H1 (cell line): Measurements from ENCODE around the gene GPR39. TPM values are rescaled to one million over a fixed set of nuclear protein-coding genes. Genes with fewer than 3 reads are reported as not detected.

Source experiments
- CTCF ChIA-PET: fragments of 300-600 bp; sonication (Branson Sonifier 250); formaldehyde crosslinking; loops from one replicate; lab custom pipeline; 2021; ENCODE audit not compliant: partially characterized antibody; lab: Charles Lee
- POLR2A ChIA-PET: fragments of 300-600 bp; sonication (Branson Sonifier 250); formaldehyde crosslinking; loops from one replicate; lab custom pipeline; 2021; ENCODE audit warnings: inconsistent platforms; ENCODE audit not compliant: partially characterized antibody; lab: Charles Lee
- DNase-seq, 2 experiments: peaks; one replicate each; pipeline versions ENCODE4 v3.0.0 to v3.0.0-alpha.2; 2010 to 2022; ENCODE audit warnings: low spot score in 2 of 2, low read depth in 1 of 2, mixed read lengths in 1 of 2
- FAIRE-seq: peaks from 2 replicates; lab custom pipeline; 2011; peaks lifted over from hg19 to GRCh38; lab: Jason Lieb, UNC
- H2AFZ ChIP-seq: 2 replicates; pipeline ENCODE4 v1.8.1; 2012; ENCODE audit warnings: low read length, inconsistent platforms
- H2AK5ac ChIP-seq: 2 replicates; pipeline ENCODE4 v1.6.1; 2013; ENCODE audit warnings: low read depth, low read length
- H2BK120ac ChIP-seq: replicated peaks from 2 replicates; pipeline ENCODE3; 2013; ENCODE audit warnings: low read depth, low read length, inconsistent platforms
- H2BK12ac ChIP-seq: 2 replicates; pipeline ENCODE4 v1.6.1; 2013; ENCODE audit warnings: low read depth, low read length
- H2BK15ac ChIP-seq: 2 replicates; pipeline ENCODE4 v1.6.1; 2013; ENCODE audit warnings: low read length
- H2BK20ac ChIP-seq: 2 replicates; pipeline ENCODE4 v1.6.1; 2013; ENCODE audit warnings: low read length
- H2BK5ac ChIP-seq: 2 replicates; pipeline ENCODE4 v1.6.1; 2013; ENCODE audit warnings: low read depth, low read length
- H3K14ac ChIP-seq: 2 replicates; pipeline ENCODE4 v1.6.1; 2013; ENCODE audit warnings: inconsistent platforms; ENCODE audit not compliant: insufficient read length
- H3K18ac ChIP-seq: 2 replicates; pipeline ENCODE4 v1.6.1; 2013; ENCODE audit warnings: low read length; ENCODE audit errors: extremely low read depth
- H3K23ac ChIP-seq: 2 replicates; pipeline ENCODE4 v1.6.1; 2013; ENCODE audit warnings: inconsistent platforms; ENCODE audit not compliant: insufficient read length
- H3K23me2 ChIP-seq: 2 replicates; pipeline ENCODE4 v1.6.1; 2013; ENCODE audit warnings: low read depth, low read length
- H3K27ac ChIP-seq: 2 replicates; pipeline ENCODE4 v1.6.1; 2011; ENCODE audit warnings: low read depth, low read length, inconsistent platforms
- H3K27me3 ChIP-seq, 4 experiments: replicated peaks in 1 of 4; 1 replicate in 1 of 4; 2 replicates in 3 of 4; pipeline versions ENCODE4 v1.6.1 to v1.8.1; 2011 to 2013; ENCODE audit warnings: low read length in 3 of 4, mild to moderate bottlenecking in 3 of 4, inconsistent platforms in 2 of 4, mixed read lengths in 2 of 4, moderate library complexity in 1 of 4; ENCODE audit not compliant: control insufficient read depth in 3 of 4, insufficient read depth in 3 of 4; ENCODE audit errors: extremely low read depth in 1 of 4
- H3K36me3 ChIP-seq, 4 experiments: 2 replicates each; pipeline versions ENCODE4 v1.6.1 to v1.8.1; 2011 to 2013; ENCODE audit warnings: mild to moderate bottlenecking in 4 of 4, low read length in 3 of 4, moderate library complexity in 2 of 4, control low read depth in 1 of 4, inconsistent platforms in 1 of 4; ENCODE audit not compliant: insufficient read depth in 4 of 4, control insufficient read depth in 2 of 4
- H3K4ac ChIP-seq: replicated peaks from 2 replicates; pipeline ENCODE3; 2013; ENCODE audit warnings: low read length, low read depth, mixed read lengths, inconsistent platforms; ENCODE audit not compliant: insufficient read length
- H3K4me1 ChIP-seq, 4 experiments: replicated peaks in 1 of 4; 1 replicate in 1 of 4; 2 replicates in 3 of 4; pipeline versions ENCODE4 v1.6.1 to v1.8.1; 2011 to 2013; ENCODE audit warnings: low read length in 3 of 4, inconsistent platforms in 2 of 4, mixed read lengths in 1 of 4; ENCODE audit not compliant: insufficient read depth in 4 of 4, control insufficient read depth in 3 of 4
- H3K4me2 ChIP-seq, 2 experiments: 2 replicates each; pipeline versions ENCODE4 v1.6.1 to v1.8.1; 2011 to 2013; ENCODE audit warnings: low read depth in 2 of 2, low read length in 2 of 2, control low read depth in 1 of 2, inconsistent platforms in 1 of 2, mild to moderate bottlenecking in 1 of 2; ENCODE audit not compliant: insufficient read depth in 1 of 2
- H3K4me3 ChIP-seq, 4 experiments: fragments of 200-600, 300-600 bp in 1 of 4; sonication (generic), shearing (Covaris generic), sonication (Bioruptor Twin) in 1 of 4; 2 replicates each; pipeline versions ENCODE4 v1.5.1 to v1.8.1; 2011 to 2016; ENCODE audit warnings: low read length in 4 of 4, low read depth in 3 of 4, control low read depth in 2 of 4, inconsistent platforms in 2 of 4, mild to moderate bottlenecking in 2 of 4, mixed read lengths in 1 of 4, moderate library complexity in 1 of 4; ENCODE audit not compliant: insufficient read depth in 2 of 4; ENCODE audit errors: extremely low read depth in 1 of 4
- H3K56ac ChIP-seq: replicated peaks from 2 replicates; pipeline ENCODE3; 2013; ENCODE audit warnings: low read depth, mild to moderate bottlenecking, mixed read lengths, low read length, inconsistent platforms; ENCODE audit not compliant: insufficient read length
- H3K79me1 ChIP-seq: 2 replicates; pipeline ENCODE4 v1.6.1; 2013; ENCODE audit warnings: low read depth, low read length, control low read depth
- H3K79me2 ChIP-seq, 2 experiments: 2 replicates each; pipeline versions ENCODE4 v1.6.1 to v1.8.1; 2012 to 2013; ENCODE audit warnings: low read length in 2 of 2, mild to moderate bottlenecking in 2 of 2, inconsistent platforms in 1 of 2; ENCODE audit not compliant: insufficient read depth in 2 of 2, control insufficient read depth in 1 of 2
- H3K9ac ChIP-seq, 4 experiments: replicated peaks in 1 of 4; 1 replicate in 1 of 4; 2 replicates in 3 of 4; pipeline versions ENCODE4 v1.6.1 to v1.8.1; 2011 to 2013; ENCODE audit warnings: low read depth in 3 of 4, low read length in 3 of 4, control low read depth in 2 of 4, mild to moderate bottlenecking in 2 of 4, moderate library complexity in 2 of 4, inconsistent platforms in 1 of 4; ENCODE audit errors: extremely low read depth in 1 of 4
- H3K9me3 ChIP-seq, 2 experiments: 2 replicates each; pipeline versions ENCODE4 v1.6.1 to v1.8.1; 2012 to 2013; ENCODE audit warnings: mild to moderate bottlenecking in 2 of 2, moderate library complexity in 2 of 2, control low read depth in 1 of 2, inconsistent platforms in 1 of 2, low read depth in 1 of 2, low read length in 1 of 2, mixed read lengths in 1 of 2; ENCODE audit not compliant: insufficient read depth in 2 of 2
- H4K20me1 ChIP-seq, 2 experiments: replicated peaks in 1 of 2; 2 replicates each; pipeline versions ENCODE3 to v1.8.1; 2011 to 2013; ENCODE audit warnings: inconsistent platforms in 2 of 2, low read length in 2 of 2, mild to moderate bottlenecking in 1 of 2; ENCODE audit not compliant: insufficient read depth in 2 of 2, control insufficient read depth in 1 of 2
- H4K5ac ChIP-seq: 2 replicates; pipeline ENCODE4 v1.6.1; 2013; ENCODE audit warnings: low read length, low read depth, mixed read lengths, inconsistent platforms; ENCODE audit not compliant: insufficient read length
- H4K8ac ChIP-seq: 2 replicates; pipeline ENCODE4 v1.8.0; 2013; ENCODE audit warnings: mild to moderate bottlenecking, moderate library complexity, low read length, inconsistent platforms; ENCODE audit not compliant: insufficient read depth; ENCODE audit errors: extremely low read depth
- H4K91ac ChIP-seq: replicated peaks from 2 replicates; pipeline ENCODE3; 2013; ENCODE audit warnings: low read length, mixed read lengths, inconsistent platforms; ENCODE audit not compliant: insufficient read length
- CTBP2 ChIP-seq: IDR thresholded peaks from 2 replicates; pipeline ENCODE4 v1.7.0; 2011; ENCODE audit warnings: borderline replicate concordance, mild to moderate bottlenecking, moderate library complexity, mixed read lengths, low read length; ENCODE audit not compliant: insufficient read depth, insufficient read length
- CTCF ChIP-seq, 3 experiments: IDR thresholded peaks; 1 replicate in 2 of 3; 2 replicates in 1 of 3; pipeline versions ENCODE4 v1.5.1 to v1.6.1; 2011; ENCODE audit warnings: low read length in 3 of 3, mild to moderate bottlenecking in 3 of 3, inconsistent platforms in 2 of 3, low read depth in 1 of 3, moderate library complexity in 1 of 3; ENCODE audit not compliant: insufficient read depth in 1 of 3; ENCODE audit errors: control extremely low read depth in 1 of 3
- JUN ChIP-seq: IDR thresholded peaks from 2 replicates; pipeline ENCODE4 v1.6.1; 2011; ENCODE audit warnings: low read depth, mild to moderate bottlenecking, improper control_type of control experiment, low read length
- POU5F1 ChIP-seq: IDR thresholded peaks from 2 replicates; pipeline ENCODE4 v1.6.1; 2011; ENCODE audit warnings: low read depth, mild to moderate bottlenecking, low read length, moderate library complexity
- RAD21 ChIP-seq, 2 experiments: IDR thresholded peaks in 1 of 2; conservative IDR thresholded peaks in 1 of 2; 2 replicates each; pipeline ENCODE4 v1.6.1; 2011; ENCODE audit warnings: low read depth in 2 of 2, low read length in 2 of 2, improper control_type of control experiment in 1 of 2, inconsistent platforms in 1 of 2, mild to moderate bottlenecking in 1 of 2, moderate library complexity in 1 of 2
- SAP30 ChIP-seq: fragments of 300-600 bp; sonication (generic); IDR thresholded peaks from 2 replicates; pipeline ENCODE4 v1.7.1; 2012; ENCODE audit warnings: low read length, moderate library complexity, mild to moderate bottlenecking, inconsistent platforms; ENCODE audit not compliant: insufficient read depth, insufficient replicate concordance
- WGBS, 2 experiments: shearing (Covaris generic) in 1 of 2; methylation state at CpG; one replicate each; pipeline versions ENCODE4 v1.1.6 to v1.1.7; 2013 to 2015; ENCODE audit warnings: low lambda C conversion rate in 2 of 2, mixed read lengths in 2 of 2, inconsistent platforms in 1 of 2, low coverage in 1 of 2, missing lambda C conversion rate in 1 of 2; ENCODE audit not compliant: insufficient replicate concordance in 2 of 2, insufficient coverage in 1 of 2, insufficient read length in 1 of 2; ENCODE audit errors: extremely low coverage in 1 of 2, missing lambda C conversion rate in 1 of 2; 5-methylcytosine and 5-hydroxymethylcytosine counted together
- polyA plus RNA-seq, 7 experiments: library from polyadenylated mRNA; depleted of rRNA in 3 of 7; stranded (reverse) in 5 of 7; unstranded in 2 of 7; fragments of >200 nt in 5 of 7; fragments of 200-250 nt in 2 of 7; gene quantifications; 1 replicate in 5 of 7; 2 replicates in 1 of 7; 4 replicates in 1 of 7; pipeline versions ENCODE4 v1.2.1 to v1.2.3, GENCODE V29; 2011 to 2013; ENCODE audit warnings: missing spikeins in 2 of 7, mixed read lengths in 2 of 7
- total RNA-seq: library from RNA; stranded (reverse); fragmentation: NEBNext Ultra II Directional; extraction: Animal tissue kit (Norgen Biotek cat#: 25700); gene quantifications from 2 replicates; pipeline ENCODE4 v1.2.1, GENCODE V29; 2021

The GPR39 gene
- total and polyA plus RNA-seq, 2 of the 8 experiments (the other 6 are each of a cell fraction or from before 2014, with no cell fraction given) = 0.63 to 2.7 TPM

DNA sequence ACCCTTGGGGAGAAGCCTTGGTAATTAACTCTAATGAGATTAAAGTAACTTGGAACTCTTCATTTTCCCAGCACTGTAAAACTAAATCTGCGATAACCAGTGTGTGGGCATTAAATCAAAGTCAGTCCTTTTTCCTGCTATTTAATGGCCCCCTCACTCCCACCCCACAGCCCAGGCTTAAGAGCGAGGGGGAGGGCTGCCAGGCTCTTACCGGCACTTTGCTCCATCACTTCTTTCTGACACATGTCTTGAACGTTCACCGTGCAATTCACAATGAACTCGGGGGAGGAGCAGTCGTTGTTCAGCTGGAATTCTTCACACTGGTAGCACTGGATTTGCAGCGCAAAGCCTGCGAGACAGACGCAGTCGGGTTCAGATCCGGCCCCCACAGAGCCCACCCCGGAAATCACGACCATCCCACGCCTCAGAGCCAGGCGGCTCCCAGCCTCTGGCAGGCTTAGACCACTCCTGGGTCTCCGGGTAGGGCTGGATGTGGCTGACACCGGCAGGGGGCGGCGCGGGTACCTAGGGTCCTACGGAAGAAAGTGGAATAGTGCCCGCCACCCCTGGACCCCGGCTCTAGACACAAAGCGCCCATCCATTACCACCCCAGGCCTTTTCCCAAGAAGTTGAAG, 251.7 kb downstream of the GPR39 start:
- Histone ChIP-seq H3K36me3 (no peaks in the 10 kb centered on the region), H2BK5ac (no peak overlapping the region), H2AK5ac (no peak overlapping the region), H4K91ac (no peak overlapping the region), H3K18ac (no peak overlapping the region), H2BK15ac (no peak overlapping the region), H3K4ac (no peak overlapping the region), H4K8ac (no peak overlapping the region), H3K14ac (no peak overlapping the region), H4K5ac (no peak overlapping the region), H3K79me2 (no peaks in the 10 kb centered on the region), H3K79me1 (no peaks in the 10 kb centered on the region), H2AFZ (no peak overlapping the region; the same call in 1 of the 2 replicates), H3K4me1 (peaks cover 0 to 10% (median 3%) of the 10 kb centered on the region in 4 experiments; a peak in 5 of 7 replicates), H3K4me2 (peak overlapping the region; percentile 96 to 98), H3K9me3 (no peaks in the 10 kb centered on the region), H3K27ac (no peak overlapping the region), H3K23me2 (peaks cover 24% of the 10 kb centered on the region), H2BK120ac (no peak overlapping the region), H3K9ac (no peak overlapping the region), H4K20me1 (peaks cover 0 to 4% of the 10 kb centered on the region in 2 experiments), H3K4me3 (peak overlapping the region; percentile 44 to 71 (median 68); a peak in 5 of 8 replicates), H3K56ac (no peak overlapping the region), H2BK12ac (no peak overlapping the region), H3K23ac (no peak overlapping the region), H2BK20ac (no peak overlapping the region), H3K27me3 (peaks cover 14 to 51% (median 45%) of the 10 kb centered on the region in 4 experiments)
- FAIRE-seq (no peak), DNase-seq (peak in 1 of 2 experiments; percentile 73)
- 21% methylated on average over 25 of the region's 25 CpGs; no CpG with 5 or more reads in 1 of the 2 experiments for WGBS, 2 experiments
- ChIA-PET POLR2A (interaction anchor here (0.6 kb wide), 1 partner anchor 394 kb away, joined by 3 read pairs; no protein-coding TSS in a partner anchor), CTCF (interaction anchor here (0.6 to 4.9 kb wide), 15 partner anchors 10 to 500 kb away, joined by 3 to 45 read pairs (median 5); no protein-coding TSS in a partner anchor)
- TF ChIP-seq CTCF (IDR thresholded peaks at IDR 0.05; ENCODE audit: control extremely low read depth in 1 of 3, insufficient read depth in 1 of 3, low read depth in 1 of 3, low read length in 3 of 3) = peak; percentile 36 to 62 (median 43); a peak in 3 of 4 replicates
- no peak for TF ChIP-seq SAP30
- peak; percentile 9 for TF ChIP-seq CTBP2
- TF ChIP-seq POU5F1 = no peak
- TF ChIP-seq RAD21 (IDR thresholded peaks at IDR 0.05 in 1 of 2, conservative IDR thresholded peaks at IDR 0.05 in 1 of 2; ENCODE audit: low read depth in 2 of 2, low read length in 2 of 2) = peak; percentile 32 to 51; a peak in 3 of 4 replicates
- no peak for TF ChIP-seq JUN
